ENCODE measurements around the gene GLCE. TPM values are rescaled to one million over a fixed set of nuclear protein-coding genes. Genes with fewer than 3 reads are reported as not detected.

The GLCE gene
- total and polyA plus RNA-seq, 10 of the 15 experiments (the other 5 are each of a cell fraction or from before 2014, with no cell fraction given): 2.1 to 11.9 (median 2.9) TPM

DNA sequence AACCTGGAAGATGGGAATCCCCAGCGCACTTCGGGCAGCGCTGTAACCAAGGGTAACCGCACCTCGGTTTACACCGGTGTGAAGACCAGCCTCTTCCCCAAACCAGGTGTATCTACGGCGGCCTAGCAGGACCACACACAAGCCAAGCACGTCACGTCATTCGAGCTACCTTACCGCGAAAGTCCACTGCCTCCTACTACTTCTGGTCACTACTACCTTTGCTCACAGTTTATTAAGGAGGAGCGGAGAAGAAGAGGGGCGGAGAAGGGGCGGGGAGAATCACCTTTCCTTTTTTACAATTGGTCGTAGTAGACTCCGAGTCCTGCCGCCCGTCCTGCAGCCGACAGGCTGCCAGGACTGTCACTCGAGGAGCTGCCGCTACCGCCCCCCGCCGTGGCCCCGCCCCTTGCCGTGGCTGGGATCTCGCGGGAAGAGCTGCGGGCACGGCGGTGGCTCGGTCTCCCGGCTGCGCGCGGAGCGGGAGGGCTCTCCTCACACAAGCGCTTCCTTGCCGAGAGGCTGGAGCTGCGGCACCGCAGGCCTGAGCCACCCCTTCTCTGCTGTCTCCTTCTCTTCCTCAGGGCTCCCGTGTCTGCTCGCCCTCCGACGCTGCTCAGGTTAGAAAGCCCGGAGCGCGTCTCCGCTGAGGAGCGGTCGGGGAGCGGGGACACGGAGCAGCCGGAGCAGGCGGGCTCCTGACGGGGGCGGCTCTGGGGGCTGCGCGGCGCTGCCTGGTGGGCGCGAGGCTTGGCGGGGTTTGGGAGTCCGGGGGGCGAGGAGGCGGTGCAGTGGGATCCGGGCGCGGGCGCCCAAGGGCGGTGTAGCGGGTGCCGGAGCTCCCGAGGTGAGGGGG lies at the start of gene GLCE (continued):
- TF ChIP-seq RAD51 (IDR thresholded peaks at IDR 0.05) (no peak), MEF2A (IDR thresholded peaks at IDR 0.05; ENCODE audit: insufficient read depth, low read depth, low read length) (no peak), IRF4 (IDR thresholded peaks at IDR 0.05; ENCODE audit: low read depth, low read length) (no peak), EP300 (IDR thresholded peaks at IDR 0.05; ENCODE audit: borderline replicate concordance in 1 of 2, control insufficient read depth in 1 of 2, low read depth in 2 of 2, low read length in 2 of 2) (no peak), HCFC1 (IDR thresholded peaks at IDR 0.05; ENCODE audit: low read length) (no peak), IKZF2 (IDR thresholded peaks at IDR 0.05) (no peak; a peak in 1 of 4 replicates)
- TF ChIP-seq, protein P1, sequence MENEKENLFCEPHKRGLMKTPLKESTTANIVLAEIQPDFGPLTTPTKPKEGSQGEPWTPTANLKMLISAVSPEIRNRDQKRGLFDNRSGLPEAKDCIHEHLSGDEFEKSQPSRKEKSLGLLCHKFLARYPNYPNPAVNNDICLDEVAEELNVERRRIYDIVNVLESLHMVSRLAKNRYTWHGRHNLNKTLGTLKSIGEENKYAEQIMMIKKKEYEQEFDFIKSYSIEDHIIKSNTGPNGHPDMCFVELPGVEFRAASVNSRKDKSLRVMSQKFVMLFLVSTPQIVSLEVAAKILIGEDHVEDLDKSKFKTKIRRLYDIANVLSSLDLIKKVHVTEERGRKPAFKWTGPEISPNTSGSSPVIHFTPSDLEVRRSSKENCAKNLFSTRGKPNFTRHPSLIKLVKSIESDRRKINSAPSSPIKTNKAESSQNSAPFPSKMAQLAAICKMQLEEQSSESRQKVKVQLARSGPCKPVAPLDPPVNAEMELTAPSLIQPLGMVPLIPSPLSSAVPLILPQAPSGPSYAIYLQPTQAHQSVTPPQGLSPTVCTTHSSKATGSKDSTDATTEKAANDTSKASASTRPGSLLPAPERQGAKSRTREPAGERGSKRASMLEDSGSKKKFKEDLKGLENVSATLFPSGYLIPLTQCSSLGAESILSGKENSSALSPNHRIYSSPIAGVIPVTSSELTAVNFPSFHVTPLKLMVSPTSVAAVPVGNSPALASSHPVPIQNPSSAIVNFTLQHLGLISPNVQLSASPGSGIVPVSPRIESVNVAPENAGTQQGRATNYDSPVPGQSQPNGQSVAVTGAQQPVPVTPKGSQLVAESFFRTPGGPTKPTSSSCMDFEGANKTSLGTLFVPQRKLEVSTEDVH (IDR thresholded peaks at IDR 0.05; ENCODE audit: low read depth, partially characterized antibody): no peak

DNA sequence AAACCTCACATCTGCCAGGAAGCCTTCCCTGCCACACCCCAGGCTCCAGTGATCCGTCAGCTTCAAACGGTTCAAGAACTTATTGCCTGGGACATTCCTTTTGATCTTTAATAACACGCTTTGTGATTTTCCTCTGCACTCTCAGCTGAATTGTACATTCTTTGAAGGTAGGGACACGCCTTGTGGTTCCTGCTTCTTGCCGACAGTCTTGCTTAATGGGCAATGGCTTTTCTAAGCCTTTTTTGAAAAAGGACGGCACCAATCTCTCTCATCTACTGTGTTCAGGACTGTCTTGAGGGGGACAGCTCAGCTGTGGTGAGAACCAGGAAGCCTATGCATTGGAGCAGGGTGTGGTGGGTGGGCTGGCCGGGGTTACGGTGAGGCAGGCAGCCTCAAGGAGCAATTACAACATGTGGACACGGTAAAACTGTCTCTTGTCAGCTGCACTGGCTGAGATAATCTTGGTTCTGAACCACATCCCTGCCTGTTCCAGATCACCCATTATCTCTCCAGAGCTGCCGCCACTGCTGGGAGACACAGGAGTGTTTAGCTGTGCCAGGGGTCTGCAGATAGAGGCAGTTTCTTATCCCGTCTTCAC lies 46.0 kb upstream of the GLCE start:
- 40% methylated on average over 11 of the region's 11 CpGs for WGBS (ENCODE audit: insufficient coverage, insufficient replicate concordance, low lambda C conversion rate, missing lambda C conversion rate)
- POLR2A ChIA-PET: no interaction called here
- CTCF ChIA-PET: no interaction called here
- Histone ChIP-seq H3K9me3 (replicated peaks; ENCODE audit: control insufficient read depth, insufficient read depth, low read length) (no peaks in the 10 kb centered on the region), H3K79me2 (ENCODE audit: control insufficient read depth, insufficient read depth, low read length) (no peaks in the 10 kb centered on the region), H3K4me1 (ENCODE audit: control insufficient read depth, insufficient read depth, low read length) (no peaks in the 10 kb centered on the region), H3K9ac (ENCODE audit: control insufficient read depth, insufficient read depth, low read length) (no peak overlapping the region), H3K4me2 (ENCODE audit: control insufficient read depth, insufficient read depth) (no peak overlapping the region), H3K36me3 (ENCODE audit: control insufficient read depth in 2 of 2, insufficient read depth in 2 of 2, low read length in 1 of 2) (no peaks in the 10 kb centered on the region), H4K20me1 (ENCODE audit: control insufficient read depth, insufficient read depth) (no peaks in the 10 kb centered on the region), H3K27ac (ENCODE audit: control insufficient read depth, insufficient read depth) (no peak overlapping the region), H3K4me3 (no peak overlapping the region), H3K27me3 (replicated peaks in 1 of 2; ENCODE audit: control insufficient read depth in 2 of 2, insufficient read depth in 2 of 2, low read length in 1 of 2) (peaks cover 0 to 2% of the 10 kb centered on the region in 2 experiments; a peak in 2 of 4 replicates), H2AFZ (ENCODE audit: control insufficient read depth, low read depth, low read length) (no peak overlapping the region)
- FAIRE-seq (no peak), DNase-seq (ENCODE audit: low read depth, low spot score) (no peak), ATAC-seq (no peak)
- no TSS peak for BruUV-seq (replicated peaks)
- intact Hi-C loops (cut with micrococcal nuclease; ENCODE audit: unreplicated experiment): no loop called here
- in situ Hi-C loops (cut with MboI): no loop called here
- RAD21 ChIA-PET (ENCODE audit: unreplicated experiment): no interaction called here
- SMC1A ChIA-PET (ENCODE audit: uncharacterized antibody, unreplicated experiment): interaction anchor here (1.4 kb wide), 1 partner anchor 10 kb away, joined by 3 read pairs; no protein-coding TSS in a partner anchor
- no peak for TF ChIP-seq ETV6 (conservative IDR thresholded peaks at IDR 0.05 in 1 of 2, IDR thresholded peaks at IDR 0.05 in 1 of 2; ENCODE audit: borderline replicate concordance in 1 of 2, low read depth in 1 of 2)
- TF ChIP-seq, protein P2, sequence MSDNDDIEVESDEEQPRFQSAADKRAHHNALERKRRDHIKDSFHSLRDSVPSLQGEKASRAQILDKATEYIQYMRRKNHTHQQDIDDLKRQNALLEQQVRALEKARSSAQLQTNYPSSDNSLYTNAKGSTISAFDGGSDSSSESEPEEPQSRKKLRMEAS (IDR thresholded peaks at IDR 0.05; ENCODE audit: low read depth, low read length): no peak
- TF ChIP-seq, protein P3, sequence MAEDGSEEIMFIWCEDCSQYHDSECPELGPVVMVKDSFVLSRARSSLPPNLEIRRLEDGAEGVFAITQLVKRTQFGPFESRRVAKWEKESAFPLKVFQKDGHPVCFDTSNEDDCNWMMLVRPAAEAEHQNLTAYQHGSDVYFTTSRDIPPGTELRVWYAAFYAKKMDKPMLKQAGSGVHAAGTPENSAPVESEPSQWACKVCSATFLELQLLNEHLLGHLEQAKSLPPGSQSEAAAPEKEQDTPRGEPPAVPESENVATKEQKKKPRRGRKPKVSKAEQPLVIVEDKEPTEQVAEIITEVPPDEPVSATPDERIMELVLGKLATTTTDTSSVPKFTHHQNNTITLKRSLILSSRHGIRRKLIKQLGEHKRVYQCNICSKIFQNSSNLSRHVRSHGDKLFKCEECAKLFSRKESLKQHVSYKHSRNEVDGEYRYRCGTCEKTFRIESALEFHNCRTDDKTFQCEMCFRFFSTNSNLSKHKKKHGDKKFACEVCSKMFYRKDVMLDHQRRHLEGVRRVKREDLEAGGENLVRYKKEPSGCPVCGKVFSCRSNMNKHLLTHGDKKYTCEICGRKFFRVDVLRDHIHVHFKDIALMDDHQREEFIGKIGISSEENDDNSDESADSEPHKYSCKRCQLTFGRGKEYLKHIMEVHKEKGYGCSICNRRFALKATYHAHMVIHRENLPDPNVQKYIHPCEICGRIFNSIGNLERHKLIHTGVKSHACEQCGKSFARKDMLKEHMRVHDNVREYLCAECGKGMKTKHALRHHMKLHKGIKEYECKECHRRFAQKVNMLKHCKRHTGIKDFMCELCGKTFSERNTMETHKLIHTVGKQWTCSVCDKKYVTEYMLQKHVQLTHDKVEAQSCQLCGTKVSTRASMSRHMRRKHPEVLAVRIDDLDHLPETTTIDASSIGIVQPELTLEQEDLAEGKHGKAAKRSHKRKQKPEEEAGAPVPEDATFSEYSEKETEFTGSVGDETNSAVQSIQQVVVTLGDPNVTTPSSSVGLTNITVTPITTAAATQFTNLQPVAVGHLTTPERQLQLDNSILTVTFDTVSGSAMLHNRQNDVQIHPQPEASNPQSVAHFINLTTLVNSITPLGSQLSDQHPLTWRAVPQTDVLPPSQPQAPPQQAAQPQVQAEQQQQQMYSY (CRISPR knock-in tag; IDR thresholded peaks at IDR 0.05): no peak
- no peak for TF ChIP-seq ESRRA (IDR thresholded peaks at IDR 0.05; ENCODE audit: low read length)
- no peak for TF ChIP-seq BRCA1 (IDR thresholded peaks at IDR 0.05; ENCODE audit: low read depth, low read length)
- no peak for TF ChIP-seq GABPA (IDR thresholded peaks at IDR 0.05; ENCODE audit: low read depth)
- no peak for TF ChIP-seq FOS (IDR thresholded peaks at IDR 0.05; ENCODE audit: borderline replicate concordance, extremely low read depth, insufficient read length)

All from GM12878 (cell line).